GM19099 (cell line): ENCODE measurements around the gene HELZ2.

Source experiments
- POLR2A ChIP-seq: IDR thresholded peaks from 3 replicates; pipeline ENCODE4 v1.6.1; 2011; ENCODE audit warnings: low read depth; ENCODE audit not compliant: insufficient read length; ENCODE audit errors: extremely low read depth

Gene HELZ2

GRCh38 chr20:63574156-63574828, at the start of gene HELZ2:
HELZ2 (minus strand) TSS chr20:63574239; CDS start chr20:63572385, 1,854 bp downstream.
- peak; percentile 67 for TF ChIP-seq POLR2A

- no peak for TF ChIP-seq POLR2A
Observed at GRCh38 chr20:63622732-63623131, 48.7 kb upstream of the HELZ2 start.

- TF ChIP-seq POLR2A = no peak
Observed at GRCh38 chr20:63622096-63622495, 48.1 kb upstream of the HELZ2 start.

- TF ChIP-seq POLR2A = no peak
Observed at GRCh38 chr20:63620991-63621390, 47.0 kb upstream of the HELZ2 start.

GRCh38 chr20:63619505-63619904, 45.5 kb upstream of the HELZ2 start:
- TF ChIP-seq POLR2A = no peak

- no peak for TF ChIP-seq POLR2A
Observed at GRCh38 chr20:63619086-63619485, 45.0 kb upstream of the HELZ2 start.

GRCh38 chr20:63618291-63618980, 44.4 kb upstream of the HELZ2 start:
- TF ChIP-seq POLR2A = no peak

GRCh38 chr20:63617876-63618265, 43.8 kb upstream of the HELZ2 start:
- TF ChIP-seq POLR2A = no peak

- no peak for TF ChIP-seq POLR2A
Observed at GRCh38 chr20:63617092-63617875, 43.2 kb upstream of the HELZ2 start.

- no peak for TF ChIP-seq POLR2A
Observed at GRCh38 chr20:63612276-63612931, 38.4 kb upstream of the HELZ2 start.

GRCh38 chr20:63611646-63612045, 37.6 kb upstream of the HELZ2 start:
- no peak for TF ChIP-seq POLR2A

GRCh38 chr20:63610581-63611435, 36.8 kb upstream of the HELZ2 start:
- no peak for TF ChIP-seq POLR2A

- no peak for TF ChIP-seq POLR2A
Observed at GRCh38 chr20:63606686-63607085, 32.6 kb upstream of the HELZ2 start.

- no peak for TF ChIP-seq POLR2A
Observed at GRCh38 chr20:63602321-63602720, 28.3 kb upstream of the HELZ2 start.

GRCh38 chr20:63599396-63600050, 25.5 kb upstream of the HELZ2 start:
- TF ChIP-seq POLR2A = no peak
